ENCODE measurements around the gene ADARB1. TPM values are rescaled to one million over a fixed set of nuclear protein-coding genes. Genes with fewer than 3 reads are reported as not detected.

The ADARB1 gene
- total and polyA plus RNA-seq, 2 of the 4 experiments (the other 2 are of a cell fraction), result 39.8 to 47.3 TPM

DNA sequence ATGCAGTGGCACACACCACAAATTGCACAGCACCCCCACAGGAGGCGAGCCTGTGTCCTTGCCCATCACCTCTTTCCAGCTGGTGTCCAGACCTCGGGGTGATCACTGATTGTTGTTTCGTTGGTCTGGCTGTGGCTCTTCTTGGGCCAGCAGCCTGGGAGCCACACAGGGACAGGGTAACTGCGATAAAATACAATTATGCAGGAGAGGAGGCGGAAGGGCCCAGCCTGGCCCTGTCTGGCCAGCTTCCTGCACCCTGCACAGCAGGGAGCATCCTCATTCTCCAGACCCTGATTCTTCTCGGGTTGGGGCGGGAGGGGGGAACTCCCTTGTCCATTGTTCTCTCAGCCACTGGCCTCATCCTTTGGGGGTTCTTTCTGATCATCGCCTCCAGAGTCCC, 83.6 kb downstream of the ADARB1 start:
- dilution Hi-C loops (cut with HindIII; ENCODE audit: low sequenced_read_pairs, unreplicated experiment) (no loop called here), in situ Hi-C loops (cut with MboI; ENCODE audit: low sequenced_read_pairs) (no loop called here), intact Hi-C loops (cut with micrococcal nuclease) (no loop called here)
- Histone ChIP-seq H4K5ac (ENCODE audit: low read depth, low read length) (no peak overlapping the region), H3K56ac (ENCODE audit: extremely low read depth, insufficient read depth, low read length) (no peak overlapping the region), H4K91ac (ENCODE audit: insufficient read depth, low read depth, low read length) (no peak overlapping the region), H3K27ac (ENCODE audit: insufficient read depth, low read length) (no peak overlapping the region), H2AFZ (replicated peaks; ENCODE audit: low read length, poor library complexity) (no peak overlapping the region), H2AK5ac (ENCODE audit: low read depth, low read length) (no peak overlapping the region), H3K9ac (ENCODE audit: low read depth, low read length) (no peak overlapping the region), H2BK15ac (ENCODE audit: low read depth, low read length) (no peak overlapping the region), H2BK20ac (ENCODE audit: low read depth, low read length) (no peak overlapping the region), H3K4ac (ENCODE audit: low read depth, low read length) (no peak overlapping the region), H3K4me3 (ENCODE audit: insufficient read depth, low read depth, low read length) (no peak overlapping the region), H3K14ac (replicated peaks; ENCODE audit: low read depth, low read length) (no peak overlapping the region), H3K18ac (ENCODE audit: low read depth, low read length) (no peak overlapping the region), H2AK9ac (replicated peaks; ENCODE audit: low read depth, low read length, poor library complexity) (no peak overlapping the region), H2BK5ac (ENCODE audit: low read depth, low read length, poor library complexity, severe bottlenecking) (no peak overlapping the region), H3K4me2 (ENCODE audit: low read depth, low read length) (no peak overlapping the region), H3K9me3 (ENCODE audit: control insufficient read depth, insufficient read depth, low read length) (no peaks in the 10 kb centered on the region), H4K20me1 (ENCODE audit: insufficient read depth, low read length) (peaks cover 90% of the 10 kb centered on the region), H3K4me1 (ENCODE audit: control insufficient read depth, insufficient read depth, low read length) (peaks cover 12% of the 10 kb centered on the region), H2BK120ac (ENCODE audit: low read depth, low read length) (no peak overlapping the region), H3K79me1 (ENCODE audit: low read depth in 1 of 2, low read length in 2 of 2) (peaks cover 55 to 87% of the 10 kb centered on the region in 2 experiments), H3K36me3 (ENCODE audit: control insufficient read depth, insufficient read depth, low read length) (peaks cover 53% of the 10 kb centered on the region), H3K9me1 (ENCODE audit: insufficient read depth, low read length) (peaks cover 21% of the 10 kb centered on the region), H3K23ac (ENCODE audit: low read depth, low read length) (no peak overlapping the region), H4K8ac (ENCODE audit: low read depth in 2 of 2, low read length in 2 of 2) (no peak overlapping the region), H3K27me3 (ENCODE audit: control insufficient read depth, insufficient read depth, low read length) (no peaks in the 10 kb centered on the region)
- ChIA-PET CTCF (no interaction called here), POLR2A (ENCODE audit: unreplicated experiment) (no interaction called here)
- no peak for TF ChIP-seq CHD1 (IDR thresholded peaks at IDR 0.05; ENCODE audit: low read depth, low read length)
- TF ChIP-seq BHLHE40 (IDR thresholded peaks at IDR 0.05; ENCODE audit: low read depth, low read length), result no peak
- TF ChIP-seq, protein P1, sequence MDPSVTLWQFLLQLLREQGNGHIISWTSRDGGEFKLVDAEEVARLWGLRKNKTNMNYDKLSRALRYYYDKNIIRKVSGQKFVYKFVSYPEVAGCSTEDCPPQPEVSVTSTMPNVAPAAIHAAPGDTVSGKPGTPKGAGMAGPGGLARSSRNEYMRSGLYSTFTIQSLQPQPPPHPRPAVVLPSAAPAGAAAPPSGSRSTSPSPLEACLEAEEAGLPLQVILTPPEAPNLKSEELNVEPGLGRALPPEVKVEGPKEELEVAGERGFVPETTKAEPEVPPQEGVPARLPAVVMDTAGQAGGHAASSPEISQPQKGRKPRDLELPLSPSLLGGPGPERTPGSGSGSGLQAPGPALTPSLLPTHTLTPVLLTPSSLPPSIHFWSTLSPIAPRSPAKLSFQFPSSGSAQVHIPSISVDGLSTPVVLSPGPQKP (IDR thresholded peaks at IDR 0.05; ENCODE audit: borderline replicate concordance, low read depth, low read length), result no peak
- TF ChIP-seq RFX5 (IDR thresholded peaks at IDR 0.05; ENCODE audit: low read depth, low read length), result no peak
- TF ChIP-seq, protein P2, sequence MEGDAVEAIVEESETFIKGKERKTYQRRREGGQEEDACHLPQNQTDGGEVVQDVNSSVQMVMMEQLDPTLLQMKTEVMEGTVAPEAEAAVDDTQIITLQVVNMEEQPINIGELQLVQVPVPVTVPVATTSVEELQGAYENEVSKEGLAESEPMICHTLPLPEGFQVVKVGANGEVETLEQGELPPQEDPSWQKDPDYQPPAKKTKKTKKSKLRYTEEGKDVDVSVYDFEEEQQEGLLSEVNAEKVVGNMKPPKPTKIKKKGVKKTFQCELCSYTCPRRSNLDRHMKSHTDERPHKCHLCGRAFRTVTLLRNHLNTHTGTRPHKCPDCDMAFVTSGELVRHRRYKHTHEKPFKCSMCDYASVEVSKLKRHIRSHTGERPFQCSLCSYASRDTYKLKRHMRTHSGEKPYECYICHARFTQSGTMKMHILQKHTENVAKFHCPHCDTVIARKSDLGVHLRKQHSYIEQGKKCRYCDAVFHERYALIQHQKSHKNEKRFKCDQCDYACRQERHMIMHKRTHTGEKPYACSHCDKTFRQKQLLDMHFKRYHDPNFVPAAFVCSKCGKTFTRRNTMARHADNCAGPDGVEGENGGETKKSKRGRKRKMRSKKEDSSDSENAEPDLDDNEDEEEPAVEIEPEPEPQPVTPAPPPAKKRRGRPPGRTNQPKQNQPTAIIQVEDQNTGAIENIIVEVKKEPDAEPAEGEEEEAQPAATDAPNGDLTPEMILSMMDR (conservative IDR thresholded peaks at IDR 0.05; ENCODE audit: low read depth, low read length), result no peak
- TF ChIP-seq, protein P3, sequence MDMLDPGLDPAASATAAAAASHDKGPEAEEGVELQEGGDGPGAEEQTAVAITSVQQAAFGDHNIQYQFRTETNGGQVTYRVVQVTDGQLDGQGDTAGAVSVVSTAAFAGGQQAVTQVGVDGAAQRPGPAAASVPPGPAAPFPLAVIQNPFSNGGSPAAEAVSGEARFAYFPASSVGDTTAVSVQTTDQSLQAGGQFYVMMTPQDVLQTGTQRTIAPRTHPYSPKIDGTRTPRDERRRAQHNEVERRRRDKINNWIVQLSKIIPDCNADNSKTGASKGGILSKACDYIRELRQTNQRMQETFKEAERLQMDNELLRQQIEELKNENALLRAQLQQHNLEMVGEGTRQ (IDR thresholded peaks at IDR 0.05; ENCODE audit: low read depth, low read length), result no peak
- no peak for TF ChIP-seq MAFK (IDR thresholded peaks at IDR 0.05; ENCODE audit: low read depth, low read length)
- TF ChIP-seq SMC3 (IDR thresholded peaks at IDR 0.05; ENCODE audit: low read depth, low read length), result no peak
- no peak for TF ChIP-seq MAZ (IDR thresholded peaks at IDR 0.05; ENCODE audit: borderline replicate concordance, low read depth, low read length)
- TF ChIP-seq POLR2A (IDR thresholded peaks at IDR 0.05; ENCODE audit: low read depth, low read length), result no peak
- TF ChIP-seq NFE2L2 (IDR thresholded peaks at IDR 0.05; ENCODE audit: low read depth, low read length), result no peak
- TF ChIP-seq MXI1 (IDR thresholded peaks at IDR 0.05; ENCODE audit: borderline replicate concordance, low read depth, low read length), result no peak
- BruUV-seq (replicated peaks), result no TSS peak
- DNase-seq, result no peak
- WGBS, 2 experiments (ENCODE audit: extremely low coverage in 2 of 2, insufficient read length in 1 of 2), result 90% methylated on average over 5 of the region's 8 CpGs; no CpG with 5 or more reads in 1 of the 2 experiments
- no peak for ATAC-seq (ENCODE audit: low read depth)

All from IMR-90 (cell line).